SK-N-SH treated with all-trans-retinoic acid at 6 μM for 48 hours (cell line): ENCODE data around the gene MTOR.

Source experiments
- ARNTL ChIP-seq: fragments of 450-650 bp; formaldehyde crosslinking; IDR thresholded peaks from 2 replicates; pipeline ENCODE4 v1.5.0; 2020; ENCODE audit warnings: low read depth, mild to moderate bottlenecking, moderate library complexity, borderline replicate concordance
- CREB5 ChIP-seq: fragments of 250-450 bp; sonication (Bioruptor Pico); IDR thresholded peaks from 2 replicates; pipeline ENCODE4 v1.5.1; 2020; ENCODE audit warnings: low read depth, mild to moderate bottlenecking, moderate library complexity
- CSDC2 ChIP-seq: fragments of 250-450 bp; sonication (Bioruptor Pico); IDR thresholded peaks from 2 replicates; pipeline ENCODE4 v1.5.0; 2020; ENCODE audit warnings: mild to moderate bottlenecking, moderate library complexity
- CSRNP3 ChIP-seq: fragments of 250-450 bp; sonication (Bioruptor Pico); IDR thresholded peaks from 2 replicates; pipeline ENCODE4 v1.5.1; 2021; ENCODE audit warnings: mild to moderate bottlenecking, moderate library complexity
- ZNF565 ChIP-seq: fragments of 450-650 bp; formaldehyde crosslinking; conservative IDR thresholded peaks from 2 replicates; pipeline ENCODE4 v1.5.0; 2020; ENCODE audit warnings: low read depth, mild to moderate bottlenecking, moderate library complexity
- ZNF70 ChIP-seq: fragments of 450-650 bp; formaldehyde crosslinking; IDR thresholded peaks from 2 replicates; pipeline ENCODE4 v1.5.0; 2020; ENCODE audit warnings: mild to moderate bottlenecking, moderate library complexity
- ZNF8 ChIP-seq: fragments of 450-650 bp; formaldehyde crosslinking; IDR thresholded peaks from 2 replicates; pipeline ENCODE4 v1.5.0; 2020; ENCODE audit warnings: mild to moderate bottlenecking, moderate library complexity

- TF ChIP-seq CSRNP3 (no peak), ZNF70 (CRISPR knock-in tag) (no peak), ARNTL (CRISPR knock-in tag) (no peak), CSDC2 (CRISPR knock-in tag) (no peak), ZNF565 (CRISPR knock-in tag) (no peak), ZNF8 (no peak), CREB5 (CRISPR knock-in tag) (no peak)
Observed at GRCh38 chr1:11188858-11189451, 73.4 kb downstream of the MTOR start, which contains the start of gene ANGPTL7.
